Adipose tissue (tissue), 3 donors: ENCODE measurements around the gene PDE6D. TPM values are rescaled to one million over a fixed set of nuclear protein-coding genes. Genes with fewer than 3 reads are reported as not detected.
A peak's percentile ranks its signal among the peaks of the same experiment; 100 is the strongest.

Experiments
- H3K27ac ChIP-seq: one replicate; pipeline ENCODE4 v1.5.1; 2013; ENCODE audit warnings: low read depth, low read length
- WGBS, 3 donors: extraction: QIAGEN DNeasy Blood & Tissue Kit; methylation state at CpG; one replicate each; pipeline ENCODE4 v1.1.7; 2013; 5-methylcytosine and 5-hydroxymethylcytosine counted together
- polyA plus RNA-seq, 3 donors: library from polyadenylated mRNA; stranded (reverse); fragments of 200-250 nt; gene quantifications; one replicate each; pipeline ENCODE4 v1.2.3, GENCODE V29; 2013
- donor health status: healthy with polysubstance abuse.
- donor health status: Bipolar disorder and iron deficiency.
- donor health status: healthy.

The PDE6D gene
- polyA plus RNA-seq, 3 donors = 11.4 to 36.8 (median 18.1) TPM

- WGBS, 3 donors = 2 to 6% (median 6%) methylated on average over 43 of the region's 43 CpGs
- H3K27ac ChIP-seq = peak overlapping the region; percentile 62
These were observed 70.0 kb downstream of the PDE6D start for GRCh38 chr2:231710799-231711676.

GRCh38 chr2:231709981-231710798 is 70.9 kb downstream of the PDE6D start:
- WGBS, 3 donors = 0 to 1% (median 1%) methylated on average over 79 to 105 of the region's 105 CpGs
- H3K27ac ChIP-seq = peak overlapping the region; percentile 84

GRCh38 chr2:231709636-231709980 is 71.5 kb downstream of the PDE6D start:
- 0% methylated on average over 33 of the region's 33 CpGs for WGBS, 3 donors
- peak overlapping the region; percentile 84 for H3K27ac ChIP-seq

- H3K27ac ChIP-seq = peak overlapping the region; percentile 90
- WGBS, 3 donors = 0 to 1% (median 0%) methylated on average over 95 to 118 of the region's 118 CpGs
These were observed 72.1 kb downstream of the PDE6D start for GRCh38 chr2:231708773-231709635.

- WGBS, 3 donors = 0 to 1% (median 0%) methylated on average over 72 to 91 of the region's 97 CpGs
These were observed 72.9 kb downstream of the PDE6D start, which contains the start of gene PTMA for GRCh38 chr2:231707927-231708772. TSS of gene PTMA (plus strand) at chr2:231708525. CDS start at chr2:231708707, 182 bp downstream.

GRCh38 chr2:231707625-231707926 is 73.5 kb downstream of the PDE6D start:
- 4 to 6% (median 4%) methylated on average over 30 of the region's 30 CpGs for WGBS, 3 donors
- H3K27ac ChIP-seq = peak overlapping the region; percentile 99

More at GRCh38 chr2:231707927-231708772, 72.9 kb downstream of the PDE6D start, which contains the start of gene PTMA:
- peak within 1 kb of the TSS; percentile 99 for H3K27ac ChIP-seq

- WGBS, 3 donors = 1% methylated on average over 66 of the region's 66 CpGs
- peak overlapping the region; percentile 99 for H3K27ac ChIP-seq
These were observed 74.1 kb downstream of the PDE6D start for GRCh38 chr2:231706731-231707624.

GRCh38 chr2:231704017-231704416 is 77.1 kb downstream of the PDE6D start:
- 93 to 100% (median 100%) methylated on average over 3 of the region's 3 CpGs for WGBS, 3 donors

GRCh38 chr2:231701456-231702373 is 79.4 kb downstream of the PDE6D start:
- H3K27ac ChIP-seq = no peak overlapping the region
- 47 to 60% (median 52%) methylated on average over 22 of the region's 22 CpGs for WGBS, 3 donors

More at GRCh38 chr2:231704017-231704416, 77.1 kb downstream of the PDE6D start:
- H3K27ac ChIP-seq = no peak overlapping the region

- no peak overlapping the region for H3K27ac ChIP-seq
- WGBS, 3 donors = 76 to 91% (median 90%) methylated on average over 9 of the region's 9 CpGs
These were observed 82.1 kb downstream of the PDE6D start for GRCh38 chr2:231699006-231699405.

GRCh38 chr2:231696004-231696367 is 85.1 kb downstream of the PDE6D start:
- WGBS, 3 donors = 31 to 81% (median 43%) methylated on average over 2 of the region's 2 CpGs
- no peak overlapping the region for H3K27ac ChIP-seq

- 88 to 92% (median 90%) methylated on average over 7 of the region's 7 CpGs for WGBS, 3 donors
- no peak overlapping the region for H3K27ac ChIP-seq
These were observed 87.1 kb downstream of the PDE6D start for GRCh38 chr2:231693956-231694355.

GRCh38 chr2:231692847-231693246 is 88.2 kb downstream of the PDE6D start:
- no peak overlapping the region for H3K27ac ChIP-seq
- WGBS, 3 donors = 90 to 96% (median 92%) methylated on average over 13 of the region's 13 CpGs

GRCh38 chr2:231691251-231691772 is 89.8 kb downstream of the PDE6D start:
- 65 to 66% (median 65%) methylated on average over 9 of the region's 9 CpGs for WGBS, 3 donors

GRCh38 chr2:231689124-231689893 is 91.8 kb downstream of the PDE6D start:
- WGBS, 3 donors = 76 to 85% (median 82%) methylated on average over 15 of the region's 15 CpGs
- no peak overlapping the region for H3K27ac ChIP-seq

More at GRCh38 chr2:231691251-231691772, 89.8 kb downstream of the PDE6D start:
- no peak overlapping the region for H3K27ac ChIP-seq
